H9 (cell line): ENCODE measurements around the gene ME3. TPM values are rescaled to one million over a fixed set of nuclear protein-coding genes. Genes with fewer than 3 reads are reported as not detected.

Source experiments
- DNase-seq: peaks from one replicate; pipeline ENCODE4 v3.0.0-alpha.2; 2017
- H2AFZ ChIP-seq: one replicate; pipeline ENCODE4 v1.6.1; 2013; ENCODE audit warnings: mild to moderate bottlenecking, low read length, control low read depth, moderate library complexity
- H2AK5ac ChIP-seq: 2 replicates; pipeline ENCODE4 v1.6.1; 2013; ENCODE audit warnings: low read length, control low read depth, mixed read lengths; ENCODE audit not compliant: insufficient read length
- H2BK120ac ChIP-seq: one replicate; pipeline ENCODE4 v1.6.1; 2013; ENCODE audit warnings: low read depth, mild to moderate bottlenecking, low read length, control low read depth, inconsistent platforms; ENCODE audit not compliant: poor library complexity, severe bottlenecking
- H2BK12ac ChIP-seq: 2 replicates; pipeline ENCODE4 v1.6.1; 2013; ENCODE audit warnings: low read length, control low read depth, mixed read lengths, low read depth; ENCODE audit not compliant: insufficient read length
- H2BK15ac ChIP-seq: 2 replicates; pipeline ENCODE4 v1.6.1; 2013; ENCODE audit warnings: low read depth, low read length, control low read depth
- H2BK20ac ChIP-seq: one replicate; pipeline ENCODE4 v1.6.1; 2013; ENCODE audit warnings: low read depth, mild to moderate bottlenecking, low read length, control low read depth, inconsistent platforms; ENCODE audit not compliant: poor library complexity, severe bottlenecking
- H2BK5ac ChIP-seq: 2 replicates; pipeline ENCODE4 v1.6.1; 2013; ENCODE audit warnings: low read length, control low read depth, mixed read lengths; ENCODE audit not compliant: insufficient read length
- H3K14ac ChIP-seq: 2 replicates; pipeline ENCODE4 v1.6.1; 2013; ENCODE audit warnings: low read length, control low read depth; ENCODE audit not compliant: insufficient read depth
- H3K18ac ChIP-seq: 2 replicates; pipeline ENCODE4 v1.6.1; 2013; ENCODE audit warnings: low read depth, mild to moderate bottlenecking, mixed read lengths, low read length, control low read depth; ENCODE audit not compliant: insufficient read length
- H3K23ac ChIP-seq: 2 replicates; pipeline ENCODE4 v1.6.1; 2013; ENCODE audit warnings: low read length, control low read depth, mixed read lengths, low read depth; ENCODE audit not compliant: insufficient read length
- H3K23me2 ChIP-seq: 2 replicates; pipeline ENCODE4 v1.6.1; 2013; ENCODE audit warnings: low read depth, mild to moderate bottlenecking, mixed read lengths, low read length, control low read depth; ENCODE audit not compliant: insufficient read length, poor library complexity, severe bottlenecking
- H3K27ac ChIP-seq: 2 replicates; pipeline ENCODE4 v1.5.1; 2013; ENCODE audit warnings: low read length, control low read depth, mixed read lengths, low read depth; ENCODE audit not compliant: insufficient read length
- H3K27me3 ChIP-seq: 2 replicates; pipeline ENCODE4 v1.6.1; 2013; ENCODE audit warnings: low read length, control low read depth, inconsistent platforms; ENCODE audit not compliant: insufficient read depth
- H3K4ac ChIP-seq: 2 replicates; pipeline ENCODE4 v1.6.1; 2013; ENCODE audit warnings: low read depth, mild to moderate bottlenecking, control low read depth, inconsistent platforms, low read length, moderate library complexity
- H3K4me1 ChIP-seq: 2 replicates; pipeline ENCODE4 v1.6.1; 2013; ENCODE audit warnings: low read length, control low read depth, inconsistent platforms; ENCODE audit not compliant: insufficient read depth
- H3K4me2 ChIP-seq: 2 replicates; pipeline ENCODE4 v1.6.1; 2013; ENCODE audit warnings: low read length, control low read depth, mixed read lengths; ENCODE audit not compliant: insufficient read length, insufficient read depth
- H3K56ac ChIP-seq: 2 replicates; pipeline ENCODE4 v1.6.1; 2013; ENCODE audit warnings: low read depth, mild to moderate bottlenecking, mixed read lengths, low read length, control low read depth; ENCODE audit not compliant: insufficient read length
- H3K79me1 ChIP-seq: 2 replicates; pipeline ENCODE4 v1.6.1; 2013; ENCODE audit warnings: low read depth, mild to moderate bottlenecking, moderate library complexity, low read length, control low read depth, inconsistent platforms; ENCODE audit not compliant: insufficient read depth, poor library complexity, severe bottlenecking
- H3K79me2 ChIP-seq: 2 replicates; pipeline ENCODE4 v1.6.1; 2013; ENCODE audit warnings: low read length, control low read depth, inconsistent platforms; ENCODE audit not compliant: insufficient read depth
- H3K9ac ChIP-seq: 2 replicates; pipeline ENCODE4 v1.6.1; 2013; ENCODE audit warnings: low read length, control low read depth, mixed read lengths; ENCODE audit not compliant: insufficient read length; ENCODE audit errors: extremely low read depth
- H3K9me3 ChIP-seq: one replicate; pipeline ENCODE4 v1.6.1; 2013; ENCODE audit warnings: low read depth, low read length, inconsistent platforms; ENCODE audit not compliant: control insufficient read depth
- H3T11ph ChIP-seq: one replicate; pipeline ENCODE4 v1.6.1; 2013; ENCODE audit warnings: mild to moderate bottlenecking, low read length, control low read depth, inconsistent platforms
- H4K20me1 ChIP-seq: one replicate; pipeline ENCODE4 v1.6.1; 2013; ENCODE audit not compliant: control insufficient read depth, insufficient read length, insufficient read depth
- H4K5ac ChIP-seq: 2 replicates; pipeline ENCODE4 v1.6.1; 2013; ENCODE audit warnings: low read depth, mild to moderate bottlenecking, mixed read lengths, low read length, control low read depth; ENCODE audit not compliant: insufficient read length
- H4K8ac ChIP-seq: replicated peaks from 2 replicates; pipeline ENCODE4 v1.6.1; 2013; ENCODE audit warnings: low read length, control low read depth, mixed read lengths, low read depth; ENCODE audit not compliant: insufficient read length
- H4K91ac ChIP-seq: 2 replicates; pipeline ENCODE4 v1.6.1; 2013; ENCODE audit warnings: low read depth, mild to moderate bottlenecking, moderate library complexity, mixed read lengths, low read length, control low read depth; ENCODE audit not compliant: insufficient read length
- H3K27ac Mint-ChIP-seq, 3 experiments: 2 replicates in 2 of 3; 3 replicates in 1 of 3; pipeline ENCODE4 v1.8.0; 2020 to 2021; ENCODE audit warnings: mixed read lengths in 3 of 3, mild to moderate bottlenecking in 1 of 3, moderate library complexity in 1 of 3
- H3K27me3 Mint-ChIP-seq: 2 replicates; pipeline ENCODE4 v1.8.0; 2021; ENCODE audit warnings: low read depth, mild to moderate bottlenecking, moderate library complexity, mixed read lengths
- H3K36me3 Mint-ChIP-seq, 3 experiments: 2 replicates in 2 of 3; 3 replicates in 1 of 3; pipeline ENCODE4 v1.8.0; 2020 to 2021; ENCODE audit warnings: low read depth in 3 of 3, mixed read lengths in 3 of 3; ENCODE audit not compliant: insufficient read depth in 1 of 3
- H3K4me1 Mint-ChIP-seq, 2 experiments: 2 replicates each; pipeline ENCODE4 v1.8.0; 2020; ENCODE audit warnings: mixed read lengths in 2 of 2
- H3K4me3 Mint-ChIP-seq, 2 experiments: 2 replicates in 1 of 2; 3 replicates in 1 of 2; pipeline ENCODE4 v1.8.0; 2020 to 2021; ENCODE audit warnings: mild to moderate bottlenecking in 2 of 2, mixed read lengths in 2 of 2, moderate library complexity in 1 of 2
- H3K9me3 Mint-ChIP-seq, 2 experiments: 2 replicates in 1 of 2; 3 replicates in 1 of 2; pipeline ENCODE4 v1.8.0; 2020; ENCODE audit warnings: mild to moderate bottlenecking in 2 of 2, mixed read lengths in 2 of 2, moderate library complexity in 1 of 2
- CTCF ChIP-seq: fragments of 200-600 bp; sonication (generic); conservative IDR thresholded peaks from 3 replicates; pipeline ENCODE4 v1.8.0; 2021; ENCODE audit warnings: antibody characterized with exemption, mild to moderate bottlenecking
- total RNA-seq: library from RNA; stranded (reverse); gene quantifications from 2 replicates; pipeline ENCODE4 v1.2.1, GENCODE V29; 2021

ME3 gene
- total RNA-seq, 1 experiment from 2014 or later, result 2.8 TPM

- Histone ChIP-seq H3K4ac (no peak overlapping the region), H2BK5ac (no peak overlapping the region), H3K23me2 (no peaks in the 10 kb centered on the region), H3K9me3 (peaks cover 6% of the 10 kb centered on the region), H2AFZ (no peak overlapping the region), H3K23ac (no peak overlapping the region), H2AK5ac (no peak overlapping the region), H2BK12ac (no peak overlapping the region), H3K79me2 (no peaks in the 10 kb centered on the region), H2BK20ac (no peak overlapping the region), H3K4me1 (no peaks in the 10 kb centered on the region; the same call in 1 of the 2 replicates), H3K79me1 (no peaks in the 10 kb centered on the region), H2BK120ac (no peak overlapping the region), H4K20me1 (no peaks in the 10 kb centered on the region), H3K9ac (no peak overlapping the region), H3K18ac (no peak overlapping the region), H2BK15ac (no peak overlapping the region), H4K8ac (no peak overlapping the region), H3K27me3 (no peaks in the 10 kb centered on the region), H3K27ac (no peak overlapping the region), H4K5ac (no peak overlapping the region), H3K4me2 (no peak overlapping the region), H4K91ac (no peak overlapping the region), H3K14ac (no peak overlapping the region), H3T11ph (no peak overlapping the region), H3K56ac (no peak overlapping the region)
- Mint-ChIP-seq H3K27me3 (no peaks in the 10 kb centered on the region), H3K27ac (no peak overlapping the region), H3K4me1 (peaks cover 7 to 12% of the 10 kb centered on the region in 2 experiments; a peak in 3 of 4 replicates), H3K36me3 (peaks cover 0 to 4% (median 3%) of the 10 kb centered on the region in 3 experiments; a peak in 1 of 7 replicates), H3K4me3 (no peak overlapping the region), H3K9me3 (peaks cover 3 to 10% of the 10 kb centered on the region in 2 experiments; a peak in 4 of 5 replicates)
- no peak for TF ChIP-seq CTCF
- DNase-seq, result no peak
Measured at GRCh38 chr11:86617502-86617901, 54.9 kb downstream of the ME3 start.
